Esophagus muscularis mucosa (tissue), 4 donors: Measurements from ENCODE around the gene DMD. TPM values are rescaled to one million over a fixed set of nuclear protein-coding genes. Genes with fewer than 3 reads are reported as not detected.
A peak's percentile ranks its signal among the peaks of the same experiment; 100 is the strongest.

Source experiments
- DNase-seq: peaks from one replicate; pipeline ENCODE4 v3.0.0-alpha.2; 2017; ENCODE audit errors: extremely low spot score
- H3K27ac ChIP-seq, 4 donors: fragments of 200-600 bp; sonication (generic); replicated peaks in 1 of 4; 1 replicate in 3 of 4; 2 replicates in 1 of 4; pipeline ENCODE4 v1.5.1; 2016 to 2019; ENCODE audit warnings: mild to moderate bottlenecking in 1 of 4
- H3K27me3 ChIP-seq, 4 donors: fragments of 200-600 bp; sonication (generic); one replicate each; pipeline versions ENCODE4 v1.5.1 to v1.6.0; 2016 to 2019
- H3K36me3 ChIP-seq, 4 donors: fragments of 200-600 bp; sonication (generic); one replicate each; pipeline ENCODE4 v1.5.1; 2016 to 2019
- H3K4me1 ChIP-seq, 4 donors: fragments of 200-600 bp; sonication (generic); one replicate each; pipeline ENCODE4 v1.5.1; 2016 to 2019
- H3K4me3 ChIP-seq, 4 donors: fragments of 200-600 bp; sonication (generic); 1 replicate in 2 of 4; 2 replicates in 2 of 4; pipeline ENCODE4 v1.5.1; 2016 to 2019; ENCODE audit warnings: mild to moderate bottlenecking in 4 of 4, moderate library complexity in 1 of 4
- H3K9me3 ChIP-seq, 4 donors: fragments of 200-600 bp; sonication (generic); 1 replicate in 3 of 4; 2 replicates in 1 of 4; pipeline ENCODE4 v1.5.1; 2016 to 2019
- CTCF ChIP-seq, 3 experiments: fragments of 200-600 bp in 2 of 3; fragments of 450-650 bp in 1 of 3; sonication (generic) in 2 of 3; IDR thresholded peaks; one replicate each; pipeline ENCODE4 v1.5.1; 2017 to 2019; ENCODE audit warnings: antibody characterized with exemption in 3 of 3, mild to moderate bottlenecking in 2 of 3, moderate library complexity in 1 of 3
- EP300 ChIP-seq: sonication (generic); formaldehyde crosslinking; IDR thresholded peaks from one replicate; pipeline ENCODE4 v1.6.1; 2017; ENCODE audit warnings: antibody characterized with exemption
- POLR2A ChIP-seq: fragments of 450-650 bp; IDR thresholded peaks from one replicate; pipeline ENCODE4 v1.6.1; 2017; ENCODE audit warnings: antibody characterized with exemption, moderate library complexity, mild to moderate bottlenecking, low read depth
- POLR2AphosphoS5 ChIP-seq, 2 donors: sonication (generic); formaldehyde crosslinking; IDR thresholded peaks; one replicate each; pipeline ENCODE4 v1.6.1; 2017; ENCODE audit warnings: antibody characterized with exemption in 2 of 2
- WGBS: methylation state at CpG from one replicate; pipeline ENCODE4 v1.1.5; 2018; 5-methylcytosine and 5-hydroxymethylcytosine counted together
- intact Hi-C: fragments of 100-400 bp; cut with DNase I; formaldehyde crosslinking; loops from one replicate; pipeline ENCODE4 v1.15.1; 2023
- total RNA-seq, 4 donors: library from RNA; depleted of rRNA; stranded (reverse); fragments of >200 nt; gene quantifications; one replicate each; pipeline versions ENCODE4 v1.1.0 to v1.2.1, GENCODE V29; 2016

Gene DMD
- total RNA-seq, 4 donors from 2014 or later: 127 to 210 (median 188) TPM

- intact Hi-C loops: no loop called here
- Histone ChIP-seq H3K27ac (no peak overlapping the region), H3K9me3 (no peaks in the 10 kb centered on the region), H3K4me1 (no peaks in the 10 kb centered on the region), H3K36me3 (no peaks in the 10 kb centered on the region), H3K4me3 (no peak overlapping the region), H3K27me3 (no peaks in the 10 kb centered on the region)
- TF ChIP-seq POLR2A (no peak), POLR2AphosphoS5 (IDR thresholded peaks at IDR 0.05) (no peak), CTCF (IDR thresholded peaks at IDR 0.05) (no peak), EP300 (no peak)
- 91% methylated on average over 4 of the region's 4 CpGs for WGBS
- DNase-seq: no peak
Observed at GRCh38 chrX:32998776-32999175, 212.6 kb downstream of the DMD start.

GRCh38 chrX:32995427-32995826 lies 215.9 kb downstream of the DMD start:
- intact Hi-C loops: no loop called here
- H3K36me3 ChIP-seq: no peaks in the 10 kb centered on the region
- H3K27ac ChIP-seq: peak overlapping the region in 1 of 4 donors; percentile 36
- no peak for TF ChIP-seq POLR2A
- TF ChIP-seq POLR2AphosphoS5 (IDR thresholded peaks at IDR 0.05): no peak
- no peak for TF ChIP-seq CTCF (IDR thresholded peaks at IDR 0.05)
- TF ChIP-seq EP300: no peak
- no peak overlapping the region for H3K4me3 ChIP-seq
- no peaks in the 10 kb centered on the region for H3K4me1 ChIP-seq
- no peaks in the 10 kb centered on the region for H3K9me3 ChIP-seq
- no peaks in the 10 kb centered on the region for H3K27me3 ChIP-seq
- 66% methylated on average over 3 of the region's 3 CpGs for WGBS
- no peak for DNase-seq

DNA sequence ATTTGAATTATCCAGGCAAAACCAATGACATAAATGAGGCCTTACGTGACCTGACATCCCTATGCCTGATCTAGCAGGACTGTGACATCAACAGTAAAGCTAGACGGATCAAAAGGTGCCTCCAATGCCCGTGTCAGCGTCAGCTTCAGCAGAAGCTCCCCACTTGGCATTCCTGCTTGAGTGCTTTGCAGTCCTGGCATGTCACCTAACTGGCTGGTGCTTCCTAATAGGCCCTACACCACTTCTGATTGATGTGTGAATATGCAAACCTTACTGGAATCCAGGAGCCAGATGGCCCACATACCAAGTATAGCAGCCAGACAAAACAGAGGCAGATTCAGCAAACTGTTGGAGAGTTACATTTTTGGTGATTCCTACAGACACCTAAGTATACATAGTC lies 224.2 kb downstream of the DMD start:
- H3K36me3 ChIP-seq: no peaks in the 10 kb centered on the region
- H3K4me3 ChIP-seq: no peak overlapping the region
- no peak for DNase-seq
- TF ChIP-seq EP300: no peak
- no peak for TF ChIP-seq CTCF (IDR thresholded peaks at IDR 0.05)
- no peak for TF ChIP-seq POLR2A
- no peak for TF ChIP-seq POLR2AphosphoS5 (IDR thresholded peaks at IDR 0.05)
- WGBS: 21% methylated on average over 4 of the region's 4 CpGs
- H3K4me1 ChIP-seq: peaks cover 0 to 27% (median 6%) of the 10 kb centered on the region in 4 donors
- no peaks in the 10 kb centered on the region for H3K27me3 ChIP-seq
- intact Hi-C loops: no loop called here
- peak overlapping the region in 1 of 4 donors; percentile 18 for H3K27ac ChIP-seq
- no peaks in the 10 kb centered on the region for H3K9me3 ChIP-seq

DNA sequence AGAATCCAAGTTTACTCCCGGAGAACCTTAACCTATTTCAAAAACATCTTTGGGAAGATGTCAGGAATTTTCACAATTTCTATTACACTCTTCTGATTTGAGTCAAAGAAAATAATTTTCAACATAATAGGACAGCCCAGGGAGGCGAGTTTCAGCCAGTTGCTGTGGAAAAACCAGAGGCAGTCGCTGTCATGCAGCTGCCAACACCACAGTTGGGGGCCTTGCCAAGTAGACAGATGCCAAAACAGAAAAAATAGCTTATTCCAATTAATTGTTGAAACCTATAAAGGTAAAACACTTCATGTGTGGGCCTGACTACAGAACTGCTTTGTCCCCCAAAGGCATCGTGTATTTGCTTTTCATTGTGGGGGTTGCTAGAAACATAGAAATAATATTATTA lies 225.8 kb downstream of the DMD start:
- no peak overlapping the region for H3K4me3 ChIP-seq
- intact Hi-C loops: no loop called here
- 44% methylated on average over 4 of the region's 4 CpGs for WGBS
- H3K27ac ChIP-seq: no peak overlapping the region
- H3K4me1 ChIP-seq: peaks cover 0 to 27% (median 6%) of the 10 kb centered on the region in 4 donors
- no peaks in the 10 kb centered on the region for H3K36me3 ChIP-seq
- H3K9me3 ChIP-seq: no peaks in the 10 kb centered on the region
- no peak for DNase-seq
- no peaks in the 10 kb centered on the region for H3K27me3 ChIP-seq
- TF ChIP-seq POLR2A: no peak
- no peak for TF ChIP-seq CTCF (IDR thresholded peaks at IDR 0.05)
- TF ChIP-seq POLR2AphosphoS5 (IDR thresholded peaks at IDR 0.05): no peak

- Histone ChIP-seq H3K9me3 (no peaks in the 10 kb centered on the region), H3K4me3 (no peak overlapping the region), H3K4me1 (no peaks in the 10 kb centered on the region), H3K27me3 (no peaks in the 10 kb centered on the region), H3K27ac (no peak overlapping the region), H3K36me3 (no peaks in the 10 kb centered on the region)
- intact Hi-C loops: no loop called here
- 78% methylated on average over 2 of the region's 2 CpGs for WGBS
- DNase-seq: no peak
- TF ChIP-seq EP300 (no peak), POLR2A (no peak), POLR2AphosphoS5 (IDR thresholded peaks at IDR 0.05) (no peak), CTCF (IDR thresholded peaks at IDR 0.05) (no peak)
Observed at GRCh38 chrX:32966821-32967355, 244.5 kb downstream of the DMD start.
